KG1 (cell line): Measurements from ENCODE around the gene UBR3.
"Not testable (repeated sequence)": the region's sequence is repeated elsewhere in the genome, so short reads cannot be mapped to it uniquely, and the experiment has no call there.

Experiments used
- DNase-seq: peaks from one replicate; lab custom pipeline; 2025; lab: John Stamatoyannopoulos, UW

Gene UBR3

DNA sequence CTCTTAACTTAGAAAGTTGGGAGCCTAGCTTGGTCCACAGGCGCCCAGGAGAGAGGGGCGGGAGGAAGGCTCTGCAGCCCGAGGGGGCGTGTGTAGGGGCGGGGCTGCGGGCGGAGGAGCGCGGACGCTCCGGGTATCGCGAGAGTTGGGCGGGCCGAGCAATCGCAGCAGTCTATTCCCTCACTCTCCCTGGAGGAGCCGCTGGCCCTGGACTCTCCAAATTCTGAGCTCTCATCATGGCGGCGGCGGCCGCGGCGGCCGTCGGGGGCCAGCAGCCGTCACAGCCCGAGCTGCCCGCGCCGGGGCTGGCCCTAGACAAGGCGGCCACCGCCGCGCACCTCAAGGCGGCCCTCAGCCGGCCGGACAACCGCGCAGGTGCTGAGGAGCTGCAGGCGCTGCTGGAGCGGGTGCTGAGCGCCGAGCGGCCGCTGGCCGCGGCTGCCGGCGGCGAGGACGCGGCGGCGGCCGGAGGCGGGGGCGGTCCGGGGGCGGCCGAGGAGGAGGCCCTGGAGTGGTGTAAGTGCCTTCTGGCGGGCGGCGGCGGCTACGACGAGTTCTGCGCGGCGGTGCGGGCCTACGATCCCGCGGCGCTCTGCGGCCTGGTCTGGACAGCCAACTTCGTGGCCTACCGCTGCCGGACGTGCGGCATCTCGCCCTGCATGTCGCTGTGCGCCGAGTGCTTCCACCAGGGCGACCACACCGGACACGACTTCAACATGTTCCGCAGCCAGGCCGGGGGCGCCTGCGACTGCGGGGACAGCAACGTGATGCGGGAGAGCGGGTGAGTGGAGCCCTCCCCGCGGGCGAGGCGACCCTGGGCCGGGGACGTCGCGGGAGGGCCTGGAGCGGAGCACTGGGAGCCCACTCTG lies at the start of gene UBR3:
Gene UBR3, plus strand, starts transcription at position 183 of the 869 bp plus-strand sequence. Its CDS starts 54 bp downstream, at position 237.
- peak; percentile 73 for DNase-seq

DNA sequence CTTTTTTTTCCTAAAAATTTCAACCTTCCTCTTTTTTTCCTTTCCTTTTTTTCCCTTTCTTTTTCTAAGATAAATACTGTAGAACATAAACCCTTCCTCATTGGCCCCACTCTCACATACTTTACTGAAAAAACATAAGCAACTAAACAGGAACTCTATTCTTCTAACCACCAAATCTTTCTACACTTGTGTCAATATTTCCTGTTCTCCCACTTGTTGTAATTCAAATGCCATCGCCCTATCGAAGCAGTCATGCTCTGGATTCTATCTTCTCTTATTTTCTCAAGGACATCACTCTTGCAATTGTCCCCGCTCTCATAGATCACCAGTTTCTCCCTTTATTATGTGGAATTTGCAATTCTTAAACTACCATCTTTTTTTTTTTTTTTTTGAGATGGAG lies 48.8 kb upstream of the UBR3 start:
- DNase-seq, result no peak

DNA sequence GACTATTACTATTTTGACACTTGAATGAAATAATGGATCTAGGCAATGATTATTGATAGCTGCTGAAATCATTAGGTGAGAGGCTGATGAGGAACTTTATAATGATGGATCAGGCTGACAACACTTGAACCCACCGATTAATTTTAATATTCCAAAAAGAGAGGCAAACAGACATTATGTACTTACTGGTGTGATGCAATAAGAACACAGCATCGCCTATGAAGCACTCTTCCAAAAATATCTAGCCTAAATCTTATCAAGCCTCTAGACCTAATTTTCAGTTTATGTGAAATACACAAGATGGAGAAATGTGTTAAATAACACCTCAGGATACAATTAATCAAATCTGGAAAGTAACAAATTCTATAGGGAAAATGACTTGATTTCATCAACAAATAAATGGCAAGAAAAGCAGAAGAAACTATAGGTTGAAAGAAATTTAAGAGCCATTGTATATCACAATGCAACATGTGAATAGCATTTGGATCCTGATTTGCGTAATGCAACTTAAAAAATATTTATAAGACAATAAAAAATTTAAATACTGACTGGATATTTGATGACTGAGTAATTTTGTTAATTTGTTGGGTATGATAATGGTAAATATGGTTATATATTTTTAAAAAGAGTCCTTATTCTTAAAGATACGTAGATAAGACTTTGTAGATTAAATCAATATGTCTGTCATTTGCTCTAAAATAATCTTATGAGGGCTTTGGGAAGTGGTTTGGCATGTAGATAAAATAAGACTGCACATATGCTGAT lies 45.8 kb upstream of the UBR3 start:
- DNase-seq, result no peak

- DNase-seq, result no peak
Observed at GRCh38 chr2:169782513-169782912, 44.7 kb upstream of the UBR3 start.

DNA sequence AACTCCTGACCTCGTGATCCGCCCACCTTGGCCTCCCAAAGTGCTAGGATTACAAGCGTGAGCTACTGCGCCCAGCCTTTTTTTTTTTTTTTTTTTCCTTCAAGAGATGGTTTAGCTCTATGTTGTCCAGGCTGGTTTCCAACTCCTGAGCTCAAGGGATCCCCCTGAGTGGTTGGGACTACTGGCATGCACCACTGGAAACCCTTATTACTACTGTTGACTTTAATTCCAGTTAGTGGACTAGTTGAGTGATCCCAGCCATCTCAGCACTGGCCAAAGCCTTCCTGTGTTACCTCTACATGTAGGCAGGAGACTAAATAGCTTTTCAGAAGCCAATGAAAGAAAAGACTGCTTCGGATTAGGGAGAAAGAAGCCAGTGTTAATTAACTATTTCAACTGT lies 36.7 kb upstream of the UBR3 start:
- no peak for DNase-seq

GRCh38 chr2:169795181-169795580 lies 32.1 kb upstream of the UBR3 start:
- DNase-seq, result no peak

DNA sequence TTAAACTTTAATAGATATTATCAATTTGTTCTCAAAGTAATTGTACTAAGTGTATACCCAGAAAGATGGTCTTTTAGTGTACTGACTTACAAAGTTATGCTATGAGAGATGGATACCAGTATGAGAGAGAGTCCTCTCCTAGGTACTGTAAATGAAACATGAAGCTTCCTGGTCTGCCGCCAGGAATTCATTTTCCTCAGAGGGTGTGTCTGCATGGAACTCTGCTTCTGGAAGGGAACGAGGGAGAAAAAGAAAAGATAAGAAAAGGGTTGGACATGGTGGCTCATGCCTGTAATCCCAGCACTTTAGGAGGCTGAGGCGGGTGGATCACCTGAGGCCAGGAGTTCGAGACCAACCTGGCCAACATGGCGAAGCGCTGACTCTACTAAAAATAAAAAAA lies 30.8 kb upstream of the UBR3 start:
- no peak for DNase-seq

DNA sequence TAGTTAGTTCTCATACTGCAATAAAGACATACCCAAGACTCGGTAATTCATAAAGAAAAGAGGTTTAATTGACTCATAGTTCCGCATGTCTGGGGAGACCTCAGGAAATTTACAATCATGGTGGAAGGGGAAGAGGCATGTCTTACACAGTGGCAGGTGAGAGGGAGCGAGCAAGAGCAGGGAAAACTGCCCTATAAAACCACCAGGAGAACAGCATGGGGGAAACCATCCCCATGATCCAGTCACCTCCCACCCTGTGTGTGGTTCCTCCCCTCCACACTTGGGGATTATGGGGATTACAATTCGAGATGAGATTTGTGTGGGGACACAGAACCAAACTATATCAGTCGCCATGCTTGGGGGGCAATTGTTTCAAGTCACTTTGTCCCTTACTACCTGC lies 29.7 kb upstream of the UBR3 start:
- DNase-seq, result no peak

DNA sequence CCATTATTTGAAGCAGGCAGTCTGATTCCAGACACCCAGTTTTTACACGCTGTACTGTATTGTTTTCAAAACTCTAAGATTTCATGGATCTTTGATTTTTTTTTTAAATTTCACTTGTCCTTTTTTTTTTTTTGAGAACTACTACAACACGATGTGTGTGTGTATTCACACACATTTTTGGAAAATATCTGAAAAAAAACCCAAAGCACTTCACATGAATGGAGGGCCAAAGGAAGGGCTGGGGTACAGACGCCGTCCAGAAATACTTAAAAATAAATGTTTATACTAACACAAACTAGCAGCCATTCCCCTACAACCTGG lies 28.9 kb upstream of the UBR3 start:
- no peak for DNase-seq

GRCh38 chr2:169798718-169799592 lies 28.3 kb upstream of the UBR3 start, which contains the start of gene SSB:
SSB (plus strand) TSS chr2:169798871; CDS start chr2:169800961, 2,090 bp downstream.
- peak; percentile 77 for DNase-seq

GRCh38 chr2:169803480-169803879 lies 23.8 kb upstream of the UBR3 start:
- DNase-seq, result no peak

DNA sequence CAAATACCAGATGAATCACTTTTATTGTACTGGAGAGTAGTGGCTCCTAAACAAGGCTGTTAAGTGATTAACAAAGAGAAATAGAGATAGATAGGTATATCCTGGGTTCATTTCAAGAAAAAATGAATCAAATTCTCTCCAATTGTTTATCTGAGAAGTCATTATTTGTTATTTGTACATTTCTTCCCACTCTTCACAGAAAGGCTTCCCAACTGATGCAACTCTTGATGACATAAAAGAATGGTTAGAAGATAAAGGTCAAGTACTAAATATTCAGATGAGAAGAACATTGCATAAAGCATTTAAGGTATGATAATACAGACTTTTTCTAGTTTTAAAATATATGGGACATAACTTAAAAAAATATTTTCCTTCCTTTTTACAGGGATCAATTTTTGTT lies 20.7 kb upstream of the UBR3 start:
- DNase-seq, result no peak

DNA sequence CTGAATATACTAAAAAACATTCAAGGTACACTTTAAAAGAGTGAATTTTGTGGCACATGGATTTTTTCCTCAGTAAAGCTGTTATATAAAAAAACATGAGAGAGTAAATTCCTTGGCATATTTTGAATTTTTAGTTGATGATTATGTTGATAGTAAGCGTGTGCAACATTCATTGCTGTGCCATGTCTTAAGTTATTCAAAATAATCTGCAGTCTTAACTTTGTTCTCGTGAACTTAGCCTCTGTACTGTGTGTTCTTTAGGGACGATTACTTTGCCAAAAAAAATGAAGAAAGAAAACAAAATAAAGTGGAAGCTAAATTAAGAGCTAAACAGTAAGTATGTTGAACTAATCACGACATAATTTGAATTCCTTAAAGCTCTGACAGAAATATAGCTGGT lies 19.0 kb upstream of the UBR3 start:
- no peak for DNase-seq

- DNase-seq, result no peak
Observed at GRCh38 chr2:169815849-169816248, 11.4 kb upstream of the UBR3 start.

DNA sequence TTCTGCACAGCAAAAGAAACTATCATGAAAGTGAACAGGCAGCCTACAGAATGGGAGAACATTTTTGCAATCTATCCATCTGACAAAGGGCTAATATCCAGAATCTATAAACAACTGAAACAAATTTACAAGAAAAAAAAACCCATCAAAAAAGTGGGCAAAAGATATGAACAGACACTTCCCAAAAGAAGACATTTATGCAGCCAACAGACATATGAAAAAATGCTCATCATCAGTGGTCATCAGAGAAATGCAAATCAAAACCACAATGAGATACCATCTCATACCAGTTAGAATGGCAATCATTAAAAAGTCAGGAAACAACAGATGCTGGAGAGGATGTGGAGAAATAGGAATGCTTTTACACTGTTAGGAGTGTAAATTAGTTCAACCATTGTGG lies 10.3 kb upstream of the UBR3 start:
- DNase-seq, result not testable (repeated sequence)

DNA sequence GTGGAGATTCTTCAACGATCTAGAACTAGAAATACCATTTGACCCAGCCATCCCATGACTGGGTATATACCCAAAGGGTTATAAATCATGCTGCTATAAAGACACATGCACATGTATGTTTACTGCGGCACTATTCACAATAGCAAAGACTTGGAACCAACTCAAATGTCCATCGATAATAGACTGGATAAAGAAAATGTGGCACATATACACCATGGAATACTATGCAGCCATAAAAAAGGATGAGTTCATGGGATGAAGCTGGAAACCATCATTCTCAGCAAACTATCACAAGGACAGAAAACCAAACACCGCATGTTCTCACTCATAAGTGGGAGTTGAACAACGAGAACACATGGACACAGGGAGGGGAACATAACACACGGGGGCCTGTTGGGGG lies 9.9 kb upstream of the UBR3 start:
- not testable (repeated sequence) for DNase-seq

DNA sequence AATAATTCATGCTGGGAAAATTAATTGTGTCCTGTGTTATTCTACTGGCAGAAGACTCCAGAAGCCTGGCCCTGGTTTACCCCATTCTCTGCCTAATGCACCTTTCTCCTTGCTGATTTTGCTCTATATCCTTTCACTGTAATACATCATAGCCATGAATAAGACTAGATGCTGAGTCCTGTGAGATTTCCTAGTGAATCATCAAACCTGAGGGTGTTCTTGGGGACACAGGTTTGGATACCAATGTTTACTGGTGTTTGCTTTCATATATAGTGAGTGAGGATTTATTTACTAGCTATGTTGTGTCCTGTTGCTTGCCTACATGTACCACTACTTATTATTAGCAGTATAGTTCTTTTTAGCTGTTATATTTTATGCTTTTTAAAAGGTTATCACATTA lies 9.0 kb upstream of the UBR3 start:
- no peak for DNase-seq

- no peak for DNase-seq
Observed at GRCh38 chr2:169819106-169819505, 8.1 kb upstream of the UBR3 start.

DNA sequence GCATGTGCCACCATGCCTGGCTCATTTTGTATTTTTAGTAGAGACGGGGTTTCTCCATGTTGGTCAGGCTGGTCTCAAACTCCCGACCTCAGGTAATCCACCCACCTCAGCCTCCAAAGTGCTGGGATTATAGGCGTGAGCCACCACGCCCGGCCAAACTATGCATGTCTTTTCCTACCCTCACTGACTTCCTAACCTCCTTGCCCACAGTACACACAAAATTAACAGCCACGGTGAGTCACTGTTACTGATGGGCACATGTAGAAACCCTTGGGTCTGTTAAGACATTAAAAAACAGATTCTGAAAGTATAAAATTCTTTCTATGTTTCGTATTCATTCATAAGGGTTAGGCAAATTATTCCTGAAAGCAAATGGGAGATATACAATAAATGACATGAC lies 7.2 kb upstream of the UBR3 start:
- not testable (repeated sequence) for DNase-seq

GRCh38 chr2:169822036-169822435 lies 5.2 kb upstream of the UBR3 start:
- DNase-seq, result no peak

DNA sequence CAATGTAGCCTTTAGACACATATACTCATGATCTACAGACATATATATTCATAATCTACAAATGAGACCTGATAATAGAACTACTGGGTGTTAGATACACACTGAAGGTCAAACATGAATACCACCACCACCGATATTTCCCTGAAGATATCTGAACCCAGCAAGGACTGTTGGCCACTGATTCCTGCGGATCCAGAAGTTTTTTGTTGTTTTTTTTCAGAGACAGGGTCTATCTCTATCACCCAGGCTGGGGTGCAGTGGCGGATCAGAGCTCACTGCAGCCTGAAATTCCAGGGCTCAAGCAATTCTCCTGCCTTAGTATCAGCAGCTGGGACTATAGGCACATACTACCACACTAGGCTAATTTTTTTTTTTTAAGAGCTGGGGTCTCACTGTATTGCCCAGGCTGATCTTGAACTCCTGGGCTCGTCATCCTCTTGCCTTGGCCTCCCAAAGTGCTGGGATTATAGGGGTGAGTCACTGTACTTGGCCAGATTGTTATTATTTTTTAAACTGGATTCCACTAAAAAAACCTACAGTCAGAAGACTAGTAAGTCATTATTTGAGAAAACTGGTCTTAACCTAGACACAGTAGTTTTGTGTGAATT lies 4.4 kb upstream of the UBR3 start:
- no peak for DNase-seq

DNA sequence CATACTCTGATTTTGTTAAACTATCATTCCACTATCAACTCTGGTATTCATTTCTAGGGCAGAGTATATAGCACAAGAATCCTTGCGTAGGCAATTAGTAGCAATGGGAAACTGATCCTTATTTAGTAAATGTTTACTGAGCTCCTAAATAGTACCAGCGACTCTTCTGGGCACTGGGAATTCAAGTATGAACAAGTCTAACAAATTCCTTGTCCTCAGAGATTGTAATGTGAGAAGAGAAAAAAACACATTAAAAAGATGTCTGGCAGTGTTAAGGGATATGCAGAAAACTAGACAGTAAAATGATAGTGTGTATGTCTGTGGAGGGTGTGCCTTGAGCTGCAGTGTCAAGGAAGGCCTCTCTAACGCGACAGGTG lies 3.3 kb upstream of the UBR3 start:
- no peak for DNase-seq
